HG03558 (cell line): Measurements from ENCODE around the gene ATP11A.
"Not testable (repeated sequence)": the region's sequence is repeated elsewhere in the genome, so short reads cannot be mapped to it uniquely, and the experiment has no call there.

Experiments used
- ATAC-seq: cut with Tn5 transposase; IDR thresholded peaks from one replicate; pipeline ENCODE4 v1.9.1; 2021; ENCODE audit warnings: moderate number of reproducible peaks; ENCODE audit not compliant: unreplicated experiment; ENCODE audit errors: extremely low read depth

Gene ATP11A

DNA sequence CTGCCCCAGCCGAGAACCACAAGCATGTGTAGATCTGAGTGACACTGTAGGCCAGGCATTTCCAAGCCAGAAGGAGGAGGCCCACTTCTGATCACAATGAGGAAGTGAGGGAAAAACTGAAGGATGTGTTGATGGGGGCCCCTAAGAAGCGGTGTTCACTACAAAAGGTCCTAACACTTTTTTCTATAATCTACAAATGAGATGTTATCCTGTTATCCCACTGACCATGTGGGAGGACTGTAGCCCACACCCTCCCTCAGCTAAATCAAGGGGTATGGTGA, 180.2 kb downstream of the ATP11A start:
- no peak for ATAC-seq

DNA sequence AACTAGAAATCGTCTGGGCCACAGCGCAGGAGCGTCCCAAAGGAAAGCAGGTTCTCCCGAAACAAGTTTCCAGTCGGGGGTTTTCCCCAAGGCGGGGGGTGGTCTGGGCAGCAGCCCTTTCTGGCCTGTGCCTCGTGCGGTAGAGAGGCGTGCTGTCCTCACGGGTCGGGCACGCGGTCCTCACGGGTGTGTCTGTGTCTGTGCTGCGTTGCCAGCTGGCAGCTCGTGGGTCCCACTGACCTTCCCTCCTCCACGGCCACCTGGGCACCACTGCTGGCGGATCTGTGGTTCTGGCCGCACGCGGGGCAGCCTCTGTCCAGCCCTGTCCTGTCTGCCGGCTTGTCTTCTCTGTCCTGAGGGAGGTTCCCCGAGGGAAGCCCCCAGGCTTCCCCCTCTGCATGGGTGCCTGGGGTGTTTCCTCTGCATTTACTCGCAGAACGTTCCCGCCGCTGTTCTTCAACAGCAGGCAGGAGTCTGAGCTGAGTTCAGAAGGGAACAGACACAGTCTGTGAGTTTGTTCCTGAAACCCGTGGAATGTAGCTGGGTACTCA, 181.0 kb downstream of the ATP11A start:
- ATAC-seq, result no peak

DNA sequence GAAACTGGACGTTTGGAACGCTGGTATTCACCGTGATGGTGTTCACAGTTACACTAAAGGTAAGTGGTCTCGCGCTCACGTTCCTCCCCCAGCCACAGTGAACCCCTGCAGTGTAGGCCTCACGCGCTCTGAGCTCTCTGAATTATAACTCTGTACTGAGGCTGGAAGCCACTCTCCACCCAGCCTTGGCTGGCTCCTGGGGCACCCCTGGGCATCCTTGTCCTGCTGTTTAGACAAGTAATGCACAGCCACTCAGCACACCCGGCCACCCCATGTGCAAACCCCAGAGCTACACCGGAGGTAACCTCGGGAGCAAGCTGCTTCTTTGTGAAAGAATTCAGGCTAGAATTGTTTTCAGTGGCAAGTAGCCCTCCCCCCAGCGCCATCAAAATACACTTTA, 181.9 kb downstream of the ATP11A start:
- ATAC-seq, result no peak

DNA sequence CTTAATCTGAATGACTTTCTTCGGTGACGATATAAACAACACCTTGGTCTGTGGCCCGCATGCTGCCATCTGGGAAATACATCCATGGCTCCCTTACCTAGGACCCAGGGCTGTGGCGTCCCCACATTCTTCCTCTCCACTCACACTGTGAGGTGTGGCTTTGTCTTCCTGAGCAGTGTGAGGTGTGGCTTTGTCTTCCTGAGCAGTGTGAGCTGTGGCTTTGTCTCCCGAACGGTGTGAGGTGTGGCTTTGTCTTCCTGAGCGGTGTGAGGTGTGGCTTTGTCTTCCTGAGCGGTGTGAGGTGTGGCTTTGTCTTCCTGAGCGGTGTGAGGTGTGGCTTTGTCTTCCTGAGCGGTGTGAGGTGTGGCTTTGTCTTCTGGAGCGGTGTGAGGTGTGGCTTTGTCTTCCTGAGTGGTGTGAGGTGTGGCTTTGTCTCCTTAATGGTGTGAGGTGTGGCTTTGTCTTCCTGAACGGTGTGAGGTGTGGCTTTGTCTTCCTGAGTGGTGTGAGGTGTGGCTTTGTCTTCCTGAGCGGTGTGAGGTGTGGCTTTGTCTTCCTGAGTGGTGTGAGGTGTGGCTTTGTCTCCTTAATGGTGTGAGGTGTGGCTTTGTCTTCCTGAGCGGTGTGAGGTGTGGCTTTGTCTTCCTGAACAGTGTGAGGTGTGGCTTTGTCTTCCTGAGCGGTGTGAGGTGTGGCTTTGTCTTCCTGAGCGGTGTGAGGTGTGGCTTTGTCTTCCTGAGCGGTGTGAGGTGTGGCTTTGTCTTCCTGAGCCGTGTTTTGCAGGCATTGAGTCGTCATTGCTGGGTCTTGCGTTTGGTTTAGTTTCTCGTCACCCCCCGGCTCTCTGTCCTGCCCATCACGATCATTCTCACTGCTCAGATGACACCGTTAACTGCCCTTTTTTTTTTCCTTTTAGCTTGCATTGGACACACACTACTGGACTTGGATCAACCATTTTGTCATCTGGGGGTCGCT, 183.1 kb downstream of the ATP11A start:
- not testable (repeated sequence) for ATAC-seq

DNA sequence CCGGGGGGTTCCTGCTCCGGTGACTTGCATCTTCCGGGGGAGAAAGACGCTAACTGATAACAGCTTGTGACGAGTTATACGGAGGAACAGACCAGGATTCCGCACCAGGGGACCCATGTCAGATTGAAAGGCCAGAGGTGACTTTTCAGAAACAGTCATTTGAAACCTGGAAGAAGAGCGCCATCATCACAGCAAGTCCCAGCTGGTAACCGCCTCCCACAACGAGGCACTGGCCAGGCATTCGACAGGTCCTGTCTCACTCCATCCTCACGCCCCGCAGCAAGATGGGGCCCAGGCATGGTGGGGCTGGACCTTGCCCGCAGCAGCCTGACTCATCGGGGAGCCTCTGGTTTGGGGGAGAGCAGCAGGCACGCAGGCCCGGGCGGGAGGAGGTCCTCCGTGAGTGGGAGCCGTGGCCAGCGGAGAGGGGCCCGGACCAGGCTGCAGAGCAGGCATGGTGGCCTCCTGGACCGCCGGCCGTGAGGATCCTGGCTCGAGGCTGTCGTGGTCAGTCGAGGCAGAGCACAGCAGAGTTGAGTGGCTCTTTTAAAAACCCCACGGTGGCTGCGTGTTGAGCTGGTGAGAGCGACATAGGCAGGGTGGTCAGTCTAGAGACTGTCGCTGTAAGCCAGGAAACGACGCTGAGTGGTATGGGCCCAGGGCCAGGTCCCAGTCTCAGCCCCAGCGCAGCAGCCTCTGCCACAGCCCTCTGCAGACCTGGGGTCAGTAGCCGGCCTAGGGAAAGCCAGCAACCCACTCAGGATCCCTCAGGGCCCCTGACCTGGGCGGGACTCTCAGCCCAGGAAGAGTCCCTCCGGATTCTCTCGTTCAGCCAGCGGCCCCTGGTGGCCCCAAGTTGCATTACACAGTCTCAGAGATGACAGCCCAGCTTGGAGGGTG, 184.3 kb downstream of the ATP11A start:
- peak; percentile 64 for ATAC-seq

DNA sequence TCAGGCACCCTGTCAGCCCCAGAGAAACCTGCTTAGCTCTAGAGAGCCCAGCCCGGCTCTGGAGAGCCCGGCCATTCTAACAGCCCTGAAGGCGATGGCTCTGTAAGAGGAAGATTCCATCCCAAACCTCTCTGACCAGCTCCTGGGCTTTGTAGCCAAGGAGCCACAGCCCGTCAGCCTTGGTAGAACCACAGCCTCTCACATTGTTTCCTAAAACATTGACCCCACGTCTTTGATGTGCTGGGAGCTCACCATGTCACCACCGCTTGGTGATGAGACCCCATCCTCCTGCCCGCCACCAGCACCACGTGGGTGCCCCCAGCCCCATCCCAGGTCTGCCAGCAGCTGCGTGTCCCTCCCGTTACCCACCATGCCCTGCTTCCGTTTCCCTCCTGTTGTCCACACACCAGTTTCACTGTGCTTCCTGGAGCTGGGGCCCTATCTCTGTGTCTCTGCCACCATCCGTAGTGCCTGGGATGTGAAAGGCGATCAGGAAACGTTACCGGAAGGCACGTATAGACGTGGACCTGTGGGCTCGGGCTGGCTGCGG, 185.0 kb downstream of the ATP11A start:
- ATAC-seq, result no peak

DNA sequence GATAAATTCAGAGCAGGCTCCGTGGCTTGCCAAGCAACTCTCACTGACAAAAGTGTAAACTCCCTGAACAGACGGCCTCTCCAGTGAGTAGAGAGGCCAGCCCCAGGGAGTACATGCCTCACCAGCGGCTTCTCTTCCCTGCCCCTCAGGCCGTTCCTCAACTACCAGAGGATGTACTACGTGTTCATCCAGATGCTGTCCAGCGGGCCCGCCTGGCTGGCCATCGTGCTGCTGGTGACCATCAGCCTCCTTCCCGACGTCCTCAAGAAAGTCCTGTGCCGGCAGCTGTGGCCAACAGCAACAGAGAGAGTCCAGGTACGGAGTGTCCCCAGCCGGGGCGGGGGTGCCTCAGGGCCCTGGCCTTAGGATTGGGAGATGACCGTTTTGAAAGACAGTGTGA, 185.8 kb downstream of the ATP11A start:
- no peak for ATAC-seq

DNA sequence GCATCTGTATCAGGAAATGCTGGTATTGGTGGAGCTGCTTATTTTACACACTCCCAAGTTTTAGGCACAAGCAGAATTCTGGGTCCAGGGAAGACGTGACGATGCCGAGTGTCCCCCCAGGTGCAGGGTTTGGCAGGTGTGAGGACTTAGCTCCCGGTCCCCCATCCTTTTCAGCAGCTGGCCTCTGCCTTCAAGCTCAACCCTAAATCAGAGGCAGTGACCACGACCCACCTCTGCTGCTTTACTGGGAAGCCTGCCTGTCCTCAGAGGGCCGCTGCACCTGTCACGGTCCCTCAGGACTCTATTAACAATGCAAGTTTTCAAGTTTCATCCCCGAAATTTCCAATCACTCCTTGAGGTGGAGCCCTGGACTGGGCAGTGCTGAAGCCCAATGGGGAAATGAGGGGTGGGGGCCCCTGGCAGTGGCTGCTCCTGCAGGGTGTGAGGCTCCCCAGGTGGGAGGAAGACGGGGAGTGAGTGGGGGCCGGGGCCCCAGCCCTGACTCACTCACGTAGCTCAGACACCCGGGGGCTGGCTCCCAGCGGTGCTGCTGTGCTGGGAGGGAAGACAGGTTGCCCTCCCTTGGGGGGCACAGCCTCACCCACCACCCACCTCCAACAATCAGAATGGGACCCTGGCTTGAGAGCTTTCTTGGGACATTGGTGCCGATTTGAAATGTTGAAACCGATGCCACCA, 186.6 kb downstream of the ATP11A start:
- no peak for ATAC-seq

DNA sequence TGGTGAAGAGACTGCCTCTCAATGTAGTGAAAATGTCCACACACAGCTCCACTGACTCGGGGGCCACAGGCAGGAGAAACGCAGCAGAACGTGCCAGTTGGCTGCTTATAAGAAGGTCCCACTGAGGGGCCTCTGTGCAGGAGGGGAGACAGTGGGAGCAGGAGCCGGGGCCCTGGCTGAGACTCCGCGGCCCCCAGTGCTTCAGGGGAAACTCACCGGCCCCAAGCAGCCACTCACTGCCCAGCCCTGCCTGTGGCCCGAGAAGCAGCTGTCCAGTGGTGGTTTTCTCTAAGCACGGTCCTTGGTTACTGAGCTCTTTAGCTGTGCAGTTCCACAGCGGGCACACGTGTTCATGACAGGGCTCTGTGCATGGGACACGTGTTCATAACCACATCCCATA, 187.2 kb downstream of the ATP11A start:
- ATAC-seq, result no peak

DNA sequence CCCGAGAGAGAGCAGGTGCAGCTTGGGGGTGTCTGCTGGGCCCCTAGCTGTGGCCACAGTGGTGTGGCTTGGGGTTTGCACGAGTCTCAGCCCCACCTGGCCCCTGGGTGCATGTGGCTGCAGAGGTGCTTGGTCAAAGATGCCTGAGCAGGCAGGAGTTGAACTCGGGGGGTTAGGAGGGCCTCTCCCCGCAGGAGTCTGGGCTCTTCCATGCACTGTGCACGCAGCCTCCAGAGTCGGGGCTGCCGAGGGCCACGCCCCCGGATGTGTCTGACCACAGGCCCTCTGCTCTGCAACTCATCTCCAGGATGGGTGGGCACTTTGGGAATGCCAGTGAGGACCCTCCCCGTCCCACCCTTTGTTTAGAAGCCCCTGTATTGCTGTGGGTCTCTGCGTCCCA, 187.7 kb downstream of the ATP11A start:
- no peak for ATAC-seq

DNA sequence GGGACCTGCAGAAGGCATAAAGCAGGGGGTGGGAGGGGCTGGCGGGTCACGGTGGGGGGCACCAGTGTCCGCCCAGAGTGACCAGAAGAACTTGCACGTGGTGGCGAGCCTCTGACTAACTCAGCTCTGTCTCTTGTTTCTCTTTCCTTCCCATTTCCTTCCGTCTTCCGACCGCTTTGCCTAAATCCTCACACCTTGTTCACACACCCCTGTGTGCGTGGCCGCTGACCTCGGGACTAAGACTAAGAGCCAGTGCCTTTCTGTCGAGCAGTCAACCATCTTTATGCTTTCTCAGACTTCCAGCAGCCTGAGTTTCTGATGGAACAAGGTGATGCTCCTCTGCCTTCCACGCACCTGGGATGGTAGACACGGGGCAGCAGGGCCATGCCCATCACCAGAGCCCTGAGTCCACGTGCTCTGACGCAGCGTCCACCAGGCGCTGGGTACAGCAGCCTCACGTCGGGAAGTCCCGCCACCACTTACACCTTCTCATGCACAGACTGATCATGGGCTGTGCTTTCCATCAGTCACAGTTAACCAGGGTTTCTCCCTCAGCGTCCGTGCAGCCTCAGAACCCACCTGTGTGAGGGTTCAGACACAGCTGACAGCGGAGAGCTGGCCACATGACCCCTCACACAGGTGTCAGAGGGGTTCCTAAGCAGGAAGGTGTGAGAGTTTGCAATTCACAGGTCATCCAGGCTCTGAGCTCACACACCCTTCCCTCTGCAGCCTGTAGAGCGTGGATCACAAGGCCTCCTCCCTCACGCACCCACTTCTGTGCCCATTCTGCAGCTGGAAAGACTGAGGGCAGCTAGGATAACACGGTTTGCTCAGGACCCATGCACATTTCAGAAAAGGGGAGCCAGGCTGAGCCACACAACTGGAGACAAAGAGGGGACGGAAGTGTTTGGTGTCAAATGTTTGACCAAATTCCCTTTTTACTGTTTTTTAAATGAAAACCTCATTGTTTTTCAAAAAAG, 188.4 kb downstream of the ATP11A start:
- no peak for ATAC-seq

DNA sequence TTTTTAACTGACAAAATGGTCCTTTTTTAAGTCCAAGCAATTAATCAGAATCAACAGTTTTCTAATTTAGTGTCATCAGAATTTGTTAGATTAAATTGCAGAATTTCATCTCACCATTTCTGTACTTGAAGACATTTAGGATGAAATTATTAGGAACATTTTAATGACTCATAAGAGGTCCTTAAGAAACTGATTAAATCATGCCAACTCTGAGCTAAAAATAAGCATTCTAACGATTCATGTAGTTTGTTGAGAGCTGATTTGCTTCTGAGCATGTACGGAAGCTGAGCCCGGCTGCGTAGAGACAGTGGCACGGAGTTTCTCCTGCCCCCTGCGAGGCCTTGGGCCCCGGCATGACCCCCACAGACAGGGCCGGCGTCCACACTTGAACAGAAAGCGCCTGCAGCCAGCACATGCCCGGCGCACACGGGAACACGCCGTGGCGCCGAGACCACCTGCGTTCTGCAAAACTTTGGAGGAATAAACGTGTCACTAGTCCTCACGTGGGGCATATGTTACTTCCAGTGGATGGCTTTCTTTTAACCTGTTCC, 189.5 kb downstream of the ATP11A start:
- ATAC-seq, result no peak

DNA sequence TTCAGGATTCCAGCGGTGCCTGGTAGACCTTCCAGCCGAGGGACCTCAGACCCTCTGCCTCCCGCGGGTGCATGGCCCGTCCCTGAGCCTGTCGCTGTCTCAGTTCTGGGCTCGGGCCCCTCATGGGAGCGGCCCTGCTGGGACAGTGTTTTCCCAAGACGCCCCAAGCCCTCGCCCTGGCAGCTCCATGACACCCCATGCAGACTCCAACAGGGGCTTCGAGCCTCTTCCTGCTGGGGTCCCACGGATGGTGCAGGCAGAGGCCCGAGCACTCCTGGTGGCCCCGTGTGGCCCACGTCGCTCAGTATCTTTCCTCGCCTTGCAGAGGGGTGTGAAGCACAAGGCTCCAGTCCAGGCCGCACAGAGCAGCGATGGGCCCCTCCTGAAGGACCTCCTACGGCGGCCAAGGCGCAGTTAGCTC, 190.4 kb downstream of the ATP11A start:
- no peak for ATAC-seq

DNA sequence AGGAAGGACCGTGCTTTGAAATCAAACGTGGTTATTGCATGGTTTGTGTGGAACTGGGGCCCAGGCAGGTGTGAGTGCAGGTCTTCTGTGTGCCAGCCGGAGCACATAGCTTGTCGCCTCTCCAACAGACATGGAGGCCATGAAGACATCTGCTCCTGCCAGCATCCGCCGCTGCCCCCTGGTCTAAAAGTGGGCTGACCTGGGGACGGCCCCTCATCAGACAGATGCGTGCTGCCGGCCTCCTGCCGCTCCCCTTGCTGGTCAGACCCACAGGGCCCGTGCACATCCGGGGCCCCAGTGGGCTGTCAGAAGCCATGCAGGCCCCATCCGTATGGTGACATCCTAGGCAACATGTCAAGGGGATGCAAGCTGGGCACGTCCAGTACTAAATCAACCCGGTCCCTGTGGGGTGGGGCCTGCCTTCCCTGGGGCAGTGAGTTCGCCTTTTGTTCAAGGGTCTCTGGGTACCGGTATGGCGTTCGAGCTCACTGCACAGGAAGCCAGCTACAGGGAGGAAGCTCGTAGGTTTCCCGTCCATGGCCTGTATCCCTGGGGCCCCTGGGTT, 191.2 kb downstream of the ATP11A start:
- no peak for ATAC-seq

DNA sequence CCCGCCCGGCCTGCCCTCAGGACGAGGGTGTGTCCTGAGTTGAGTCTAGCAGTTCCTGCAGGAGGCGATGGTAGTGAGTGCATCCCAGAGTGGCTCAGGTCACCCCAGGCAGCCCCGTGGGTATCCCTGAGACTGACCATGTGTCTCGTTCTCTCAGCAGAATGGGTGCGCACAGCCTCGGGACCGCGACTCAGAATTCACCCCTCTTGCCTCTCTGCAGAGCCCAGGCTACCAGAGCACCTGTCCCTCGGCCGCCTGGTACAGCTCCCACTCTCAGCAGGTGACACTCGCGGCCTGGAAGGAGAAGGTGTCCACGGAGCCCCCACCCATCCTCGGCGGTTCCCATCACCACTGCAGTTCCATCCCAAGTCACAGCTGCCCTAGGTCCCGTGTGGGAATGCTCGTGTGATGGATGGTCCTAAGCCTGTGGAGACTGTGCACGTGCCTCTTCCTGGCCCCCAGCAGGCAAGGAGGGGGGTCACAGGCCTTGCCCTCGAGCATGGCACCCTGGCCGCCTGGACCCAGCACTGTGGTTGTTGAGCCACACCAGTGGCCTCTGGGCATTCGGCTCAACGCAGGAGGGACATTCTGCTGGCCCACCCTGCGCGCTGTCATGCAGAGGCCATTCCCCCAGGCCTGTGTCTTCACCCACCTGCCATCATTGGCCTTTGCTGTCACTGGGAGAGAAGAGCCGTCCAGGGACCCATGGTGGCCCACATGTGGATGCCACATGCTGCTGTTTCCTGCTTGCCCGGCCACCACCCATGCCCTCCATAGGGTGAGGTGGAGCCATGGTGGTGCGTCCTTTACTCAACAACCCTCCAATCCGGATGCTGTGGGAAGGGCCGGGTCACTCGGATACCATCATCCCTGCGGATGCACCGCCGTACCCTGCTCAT, 192.1 kb downstream of the ATP11A start:
- ATAC-seq, result no peak

DNA sequence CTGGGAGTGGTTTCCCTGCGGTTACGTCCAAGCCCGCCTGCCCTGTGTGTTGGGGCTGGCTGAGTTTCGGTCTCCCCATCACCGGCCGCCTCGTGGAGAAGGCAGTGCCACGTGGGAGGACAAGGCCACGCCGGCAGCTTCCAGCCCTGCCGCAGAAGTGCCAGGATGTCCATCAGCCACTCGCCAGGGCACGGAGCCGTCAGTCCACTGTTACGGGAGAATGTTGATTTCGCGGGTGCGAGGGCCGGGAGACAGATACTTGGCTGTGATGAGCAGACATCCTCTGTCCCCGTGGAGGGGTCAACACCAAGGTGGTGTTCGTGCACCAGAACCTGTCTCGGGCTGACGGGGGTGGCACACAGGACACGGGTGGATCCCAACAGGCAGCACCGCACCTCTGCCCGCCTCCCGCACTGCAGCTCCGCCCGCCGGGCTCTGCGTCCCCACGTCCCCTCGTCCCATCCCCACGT, 192.8 kb downstream of the ATP11A start:
- no peak for ATAC-seq

DNA sequence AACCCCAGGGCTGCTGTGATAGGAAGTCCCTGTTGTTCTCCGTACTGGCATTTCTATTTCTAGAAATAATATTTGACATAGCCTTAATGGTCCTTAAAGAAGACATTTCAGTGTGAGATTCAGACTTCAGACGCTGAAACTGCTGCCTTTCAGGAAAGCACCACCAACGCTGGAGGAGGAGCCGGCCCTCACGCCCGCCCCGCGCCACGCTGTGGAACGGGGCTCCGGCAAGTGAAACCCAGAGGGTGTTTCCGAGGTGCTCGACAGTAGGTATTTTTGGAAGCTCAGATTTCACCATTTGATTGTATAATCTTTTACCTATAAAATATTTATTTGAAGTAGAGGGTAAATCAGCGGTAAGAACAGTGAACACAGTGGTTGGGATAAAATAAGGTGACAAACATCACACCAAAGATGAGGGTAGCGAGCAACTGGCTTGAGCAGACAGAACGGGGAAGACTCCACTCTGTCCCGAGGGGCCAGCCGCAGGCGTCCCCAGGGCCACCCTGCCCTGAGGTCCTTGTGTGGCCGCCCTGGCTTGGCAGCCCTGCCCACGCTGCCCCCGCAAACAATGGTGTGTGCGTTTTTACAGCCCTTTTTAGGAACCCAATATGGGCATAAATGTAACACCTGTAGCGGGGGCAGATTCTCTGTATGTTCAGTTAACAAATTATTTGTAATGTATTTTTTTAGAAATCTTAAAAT, 193.6 kb downstream of the ATP11A start:
- ATAC-seq, result no peak
